H1 (cell line): ENCODE data around the gene ENTREP3.

ENCODE experiments used
- CHD1 ChIP-seq: IDR thresholded peaks from 2 replicates; pipeline ENCODE4 v1.6.1; 2012; ENCODE audit warnings: low read depth, low read length, improper control_type of control experiment
- GTF2F1 ChIP-seq: IDR thresholded peaks from 2 replicates; pipeline ENCODE4 v1.6.1; 2012; ENCODE audit warnings: low read depth, low read length, improper control_type of control experiment, borderline replicate concordance
- HDAC6 ChIP-seq: IDR thresholded peaks from one replicate; pipeline ENCODE4 v1.7.1; 2012; ENCODE audit warnings: low read depth, mild to moderate bottlenecking, inconsistent platforms, low read length, moderate library complexity
- MAFK ChIP-seq: IDR thresholded peaks from 2 replicates; pipeline ENCODE4 v1.6.1; 2012; ENCODE audit warnings: low read depth, mild to moderate bottlenecking, improper control_type of control experiment, low read length
- NANOG ChIP-seq: IDR thresholded peaks from 2 replicates; pipeline ENCODE4 v1.6.1; 2011; ENCODE audit warnings: low read length, low read depth, mild to moderate bottlenecking, inconsistent platforms; ENCODE audit not compliant: insufficient read depth, poor library complexity, severe bottlenecking
- NRF1 ChIP-seq: IDR thresholded peaks from 2 replicates; pipeline ENCODE4 v1.6.1; 2011; ENCODE audit warnings: mild to moderate bottlenecking, low read depth, low read length, improper control_type of control experiment
- POLR2A ChIP-seq, 2 experiments: IDR thresholded peaks; 1 replicate in 1 of 2; 2 replicates in 1 of 2; pipeline ENCODE4 v1.6.1; 2011; ENCODE audit warnings: low read depth in 2 of 2, low read length in 2 of 2, mild to moderate bottlenecking in 2 of 2; ENCODE audit errors: control extremely low read depth in 1 of 2
- RNF2 ChIP-seq: fragments of 200-900, 300-1000 bp; sonication (generic); IDR thresholded peaks from 2 replicates; pipeline ENCODE4 v1.7.1; 2016; ENCODE audit warnings: borderline replicate concordance, low read depth, mild to moderate bottlenecking, antibody characterized with exemption, low read length; ENCODE audit not compliant: poor library complexity, severe bottlenecking; ENCODE audit errors: missing control alignments
- TCF12 ChIP-seq: IDR thresholded peaks from 2 replicates; pipeline ENCODE4 v1.6.1; 2011; ENCODE audit warnings: low read depth, mild to moderate bottlenecking, low read length
- TF ChIP-seq, protein P1 (sequence below), 3 experiments: IDR thresholded peaks; 1 replicate in 2 of 3; 2 replicates in 1 of 3; pipeline versions ENCODE4 v1.5.1 to v1.6.1; 2011; ENCODE audit warnings: low read length in 3 of 3, mild to moderate bottlenecking in 3 of 3, inconsistent platforms in 2 of 3, low read depth in 1 of 3, moderate library complexity in 1 of 3; ENCODE audit not compliant: insufficient read depth in 1 of 3; ENCODE audit errors: control extremely low read depth in 1 of 3
- TF ChIP-seq, protein P2 (sequence below): IDR thresholded peaks from 2 replicates; pipeline ENCODE4 v1.6.1; 2012; ENCODE audit warnings: low read length, inconsistent platforms

DNA sequence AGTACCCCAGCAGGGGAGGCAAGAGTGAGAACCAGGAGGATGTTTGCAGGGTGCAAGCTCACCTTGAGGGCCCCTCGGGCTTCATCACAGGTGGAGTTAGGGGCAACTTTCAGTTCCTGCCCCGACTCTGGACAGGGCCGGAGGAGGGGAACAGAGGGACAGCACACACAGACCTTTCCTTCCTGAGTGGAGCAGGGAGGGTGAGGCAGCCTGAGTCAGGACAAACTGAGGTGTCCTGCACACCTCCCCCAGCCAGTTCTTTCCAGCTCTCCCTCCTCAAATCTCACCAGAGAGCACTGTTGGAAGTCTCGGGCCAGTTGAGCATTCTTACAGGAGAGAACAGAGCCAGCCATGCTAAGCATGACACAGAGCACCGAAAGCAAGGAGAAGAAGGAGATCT lies 1.5 kb downstream of the ENTREP3 start:
- TF ChIP-seq HDAC6 (no peak), MAFK (no peak), GTF2F1 (no peak), CHD1 (no peak), RNF2 (no peak), TCF12 (no peak), NANOG (no peak), POLR2A (IDR thresholded peaks at IDR 0.05; ENCODE audit: control extremely low read depth in 1 of 2, low read depth in 2 of 2, low read length in 2 of 2) (no peak), NRF1 (no peak)
- TF ChIP-seq, protein P1, sequence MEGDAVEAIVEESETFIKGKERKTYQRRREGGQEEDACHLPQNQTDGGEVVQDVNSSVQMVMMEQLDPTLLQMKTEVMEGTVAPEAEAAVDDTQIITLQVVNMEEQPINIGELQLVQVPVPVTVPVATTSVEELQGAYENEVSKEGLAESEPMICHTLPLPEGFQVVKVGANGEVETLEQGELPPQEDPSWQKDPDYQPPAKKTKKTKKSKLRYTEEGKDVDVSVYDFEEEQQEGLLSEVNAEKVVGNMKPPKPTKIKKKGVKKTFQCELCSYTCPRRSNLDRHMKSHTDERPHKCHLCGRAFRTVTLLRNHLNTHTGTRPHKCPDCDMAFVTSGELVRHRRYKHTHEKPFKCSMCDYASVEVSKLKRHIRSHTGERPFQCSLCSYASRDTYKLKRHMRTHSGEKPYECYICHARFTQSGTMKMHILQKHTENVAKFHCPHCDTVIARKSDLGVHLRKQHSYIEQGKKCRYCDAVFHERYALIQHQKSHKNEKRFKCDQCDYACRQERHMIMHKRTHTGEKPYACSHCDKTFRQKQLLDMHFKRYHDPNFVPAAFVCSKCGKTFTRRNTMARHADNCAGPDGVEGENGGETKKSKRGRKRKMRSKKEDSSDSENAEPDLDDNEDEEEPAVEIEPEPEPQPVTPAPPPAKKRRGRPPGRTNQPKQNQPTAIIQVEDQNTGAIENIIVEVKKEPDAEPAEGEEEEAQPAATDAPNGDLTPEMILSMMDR (IDR thresholded peaks at IDR 0.05; ENCODE audit: control extremely low read depth in 1 of 3, insufficient read depth in 1 of 3, low read depth in 1 of 3, low read length in 3 of 3) = no peak
- TF ChIP-seq, protein P2, sequence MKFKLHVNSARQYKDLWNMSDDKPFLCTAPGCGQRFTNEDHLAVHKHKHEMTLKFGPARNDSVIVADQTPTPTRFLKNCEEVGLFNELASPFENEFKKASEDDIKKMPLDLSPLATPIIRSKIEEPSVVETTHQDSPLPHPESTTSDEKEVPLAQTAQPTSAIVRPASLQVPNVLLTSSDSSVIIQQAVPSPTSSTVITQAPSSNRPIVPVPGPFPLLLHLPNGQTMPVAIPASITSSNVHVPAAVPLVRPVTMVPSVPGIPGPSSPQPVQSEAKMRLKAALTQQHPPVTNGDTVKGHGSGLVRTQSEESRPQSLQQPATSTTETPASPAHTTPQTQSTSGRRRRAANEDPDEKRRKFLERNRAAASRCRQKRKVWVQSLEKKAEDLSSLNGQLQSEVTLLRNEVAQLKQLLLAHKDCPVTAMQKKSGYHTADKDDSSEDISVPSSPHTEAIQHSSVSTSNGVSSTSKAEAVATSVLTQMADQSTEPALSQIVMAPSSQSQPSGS = no peak
